Motor neuron (in vitro differentiated cells): ENCODE results near the gene XRCC3. TPM values are rescaled to one million over a fixed set of nuclear protein-coding genes. Genes with fewer than 3 reads are reported as not detected.
A peak's percentile ranks its signal among the peaks of the same experiment; 100 is the strongest.

Source experiments
- ATAC-seq, 8 experiments: fragments of 200-7000 bp; cut with Tn5 transposase; replicated peaks in 6 of 8; 2 replicates each; pipeline ENCODE4 v1.8.0; 2021; ENCODE audit warnings: mild to moderate bottlenecking in 8 of 8, moderate library complexity in 8 of 8
- H3K27ac ChIP-seq, 2 donors: fragments of 250-450 bp; sonication (Bioruptor Pico); 2 replicates each; pipeline ENCODE4 v1.9.0; 2021; ENCODE audit warnings: antibody characterized with exemption in 2 of 2, mild to moderate bottlenecking in 2 of 2, moderate library complexity in 1 of 2
- H3K4me1 ChIP-seq, 2 donors: fragments of 250-450 bp; sonication (Bioruptor Pico); replicated peaks in 1 of 2; 2 replicates each; pipeline ENCODE4 v1.6.1; 2021; ENCODE audit warnings: antibody characterized with exemption in 2 of 2, mild to moderate bottlenecking in 2 of 2, moderate library complexity in 1 of 2
- H3K4me3 ChIP-seq, 5 donors: fragments of 250-450 bp; sonication (Bioruptor Pico); 2 replicates each; pipeline ENCODE4 v1.9.0; 2021; ENCODE audit warnings: antibody characterized with exemption in 5 of 5, mild to moderate bottlenecking in 5 of 5, moderate library complexity in 4 of 5
- WGBS, 10 experiments: fragments of 450-650 bp; shearing (Covaris generic); methylation state at CpG; one replicate each; pipeline ENCODE4 v1.0.0; 2022; 5-methylcytosine and 5-hydroxymethylcytosine counted together
- in situ Hi-C, 9 experiments: fragments of 400-800 bp; cut with MboI; loops; one replicate each; pipeline ENCODE4 v1.15.0; 2021; ENCODE audit warnings: low sequenced_read_pairs in 9 of 9, low pct_unique_long_range_greater_than_20kb in 2 of 9; ENCODE audit not compliant: unreplicated experiment in 9 of 9
- total RNA-seq, 8 experiments: library from RNA; unstranded; fragments of 300-600 nt; gene quantifications; 2 replicates each; pipeline versions ENCODE4 v1.2.3 to v1.2.4, GENCODE V29; 2022

Gene XRCC3
- total RNA-seq, 8 experiments from 2014 or later = 5.5 to 31.2 (median 7.5) TPM

- WGBS, 10 experiments = 80 to 100% (median 93%) methylated on average over 1 to 6 of the region's 19 CpGs; no CpG with 5 or more reads in 4 of the 10 experiments
- Histone ChIP-seq H3K4me1 (no peaks in the 10 kb centered on the region), H3K27ac (no peak overlapping the region), H3K4me3 (no peak overlapping the region)
- in situ Hi-C loops = no loop called here
- ATAC-seq = no peak
Measured at GRCh38 chr14:103728141-103728540, 12.9 kb upstream of the XRCC3 start.

- no peak for ATAC-seq
- 90 to 91% methylated on average over 2 to 10 of the region's 53 CpGs; no CpG with 5 or more reads in 8 of the 10 experiments for WGBS, 10 experiments
- in situ Hi-C loops = no loop called here
- H3K27ac ChIP-seq = no peak overlapping the region
- H3K4me1 ChIP-seq = no peaks in the 10 kb centered on the region
- H3K4me3 ChIP-seq = no peak overlapping the region
Measured at GRCh38 chr14:103727313-103727980, 12.2 kb upstream of the XRCC3 start.

- no peak for ATAC-seq
- in situ Hi-C loops = no loop called here
- H3K4me1 ChIP-seq = no peaks in the 10 kb centered on the region
- WGBS, 10 experiments = 82 to 100% (median 98%) methylated on average over 1 to 13 of the region's 18 CpGs; no CpG with 5 or more reads in 5 of the 10 experiments
- H3K4me3 ChIP-seq = no peak overlapping the region
- no peak overlapping the region for H3K27ac ChIP-seq
Measured at GRCh38 chr14:103726474-103726873, 11.2 kb upstream of the XRCC3 start.

GRCh38 chr14:103725739-103726395 lies 10.6 kb upstream of the XRCC3 start:
- WGBS, 10 experiments = 94 to 100% (median 100%) methylated on average over 3 to 6 of the region's 16 CpGs; no CpG with 5 or more reads in 7 of the 10 experiments
- in situ Hi-C loops = no loop called here
- Histone ChIP-seq H3K27ac (no peak overlapping the region), H3K4me3 (no peak overlapping the region), H3K4me1 (no peaks in the 10 kb centered on the region)
- no peak for ATAC-seq

- no peaks in the 10 kb centered on the region for H3K4me1 ChIP-seq
- ATAC-seq = no peak
- no peak overlapping the region for H3K27ac ChIP-seq
- 70 to 100% (median 100%) methylated on average over 1 to 6 of the region's 29 CpGs; no CpG with 5 or more reads in 3 of the 10 experiments for WGBS, 10 experiments
- in situ Hi-C loops = no loop called here
- no peak overlapping the region for H3K4me3 ChIP-seq
Measured at GRCh38 chr14:103725001-103725682, 9.9 kb upstream of the XRCC3 start.

GRCh38 chr14:103724116-103724515 lies 8.9 kb upstream of the XRCC3 start:
- in situ Hi-C loops = no loop called here
- Histone ChIP-seq H3K4me3 (no peak overlapping the region), H3K27ac (no peak overlapping the region), H3K4me1 (peaks cover under 1% of the 10 kb centered on the region in 2 donors)
- WGBS, 10 experiments = 80% methylated on average over 1 of the region's 20 CpGs; no CpG with 5 or more reads in 9 of the 10 experiments
- ATAC-seq = peak in 5 of 8 experiments; percentile 8 to 85 (median 24)

GRCh38 chr14:103723748-103724081 lies 8.5 kb upstream of the XRCC3 start:
- H3K27ac ChIP-seq = no peak overlapping the region
- ATAC-seq = peak in 1 of 8 experiments; percentile 3
- 90% methylated on average over 2 of the region's 7 CpGs; no CpG with 5 or more reads in 8 of the 10 experiments for whole genome bisulfite sequencing, 10 experiments
- in situ Hi-C loops = no loop called here
- peaks cover 4% of the 10 kb centered on the region in 2 donors for H3K4me1 ChIP-seq
- no peak overlapping the region for H3K4me3 ChIP-seq

GRCh38 chr14:103721334-103722120 lies 6.3 kb upstream of the XRCC3 start:
- Histone ChIP-seq H3K4me3 (no peak overlapping the region), H3K4me1 (peaks cover 25 to 26% of the 10 kb centered on the region in 2 donors), H3K27ac (no peak overlapping the region)
- 42 to 100% (median 94%) methylated on average over 1 to 13 of the region's 26 CpGs; no CpG with 5 or more reads in 2 of the 10 experiments for WGBS, 10 experiments
- in situ Hi-C loops = no loop called here
- no peak for ATAC-seq

- peaks cover 25 to 26% of the 10 kb centered on the region in 2 donors for H3K4me1 ChIP-seq
- no peak overlapping the region for H3K27ac ChIP-seq
- in situ Hi-C loops = no loop called here
- 70 to 100% (median 100%) methylated on average over 1 to 6 of the region's 8 CpGs; no CpG with 5 or more reads in 2 of the 10 experiments for WGBS, 10 experiments
- H3K4me3 ChIP-seq = no peak overlapping the region
- no peak for ATAC-seq
Measured at GRCh38 chr14:103719751-103720150, 4.5 kb upstream of the XRCC3 start.

GRCh38 chr14:103718572-103718971 lies 3.3 kb upstream of the XRCC3 start:
- Histone ChIP-seq H3K4me1 (peaks cover 28 to 30% of the 10 kb centered on the region in 2 donors), H3K27ac (peak overlapping the region in 1 of 2 donors; percentile 0), H3K4me3 (peak overlapping the region in 4 of 5 donors; percentile 5 to 21 (median 19))
- in situ Hi-C loops = no loop called here
- peak in 5 of 8 experiments; percentile 14 to 50 (median 42) for ATAC-seq
- WGBS, 10 experiments = 7 to 50% (median 24%) methylated on average over 1 to 10 of the region's 16 CpGs; no CpG with 5 or more reads in 4 of the 10 experiments

GRCh38 chr14:103716899-103717411 lies 1.7 kb upstream of the XRCC3 start:
- no peak for ATAC-seq
- Histone ChIP-seq H3K4me3 (peak overlapping the region; percentile 59 to 92 (median 68)), H3K27ac (no peak overlapping the region), H3K4me1 (peaks cover 28 to 30% of the 10 kb centered on the region in 2 donors)
- 22 to 84% (median 51%) methylated on average over 3 to 14 of the region's 17 CpGs; no CpG with 5 or more reads in 2 of the 10 experiments for WGBS, 10 experiments
- in situ Hi-C loops = no loop called here

GRCh38 chr14:103716091-103716801 lies 995 bp upstream of the XRCC3 start:
- Histone ChIP-seq H3K4me1 (peaks cover 30% of the 10 kb centered on the region in 2 donors), H3K4me3 (peak overlapping the region; percentile 59 to 92 (median 68)), H3K27ac (peak overlapping the region; percentile 60 to 71)
- WGBS, 10 experiments = 3 to 20% methylated on average over 1 to 8 of the region's 72 CpGs; no CpG with 5 or more reads in 8 of the 10 experiments
- ATAC-seq = peak; percentile 0 to 8 (median 2)
- in situ Hi-C loops = no loop called here
